HG03103 (cell line): Measurements from ENCODE around the gene CEP295NL.
"Not testable (repeated sequence)": the region's sequence is repeated elsewhere in the genome, so short reads cannot be mapped to it uniquely, and the experiment has no call there.

Experiments used
- ATAC-seq: cut with Tn5 transposase; IDR thresholded peaks from one replicate; pipeline ENCODE4 v1.9.1; 2021; ENCODE audit warnings: low read depth; ENCODE audit not compliant: unreplicated experiment

Gene CEP295NL

GRCh38 chr17:78929908-78930775 lies 27.1 kb upstream of the CEP295NL start:
- ATAC-seq: no peak

GRCh38 chr17:78925662-78926555 lies 22.9 kb upstream of the CEP295NL start:
- ATAC-seq: no peak

GRCh38 chr17:78925234-78925633 lies 22.2 kb upstream of the CEP295NL start, which contains the start of gene TIMP2:
Gene TIMP2, minus strand, starts transcription at chr17:78925387. Its CDS starts 299 bp downstream, at chr17:78925088.
- no peak for ATAC-seq

GRCh38 chr17:78924481-78925151 lies 21.6 kb upstream of the CEP295NL start:
- no peak for ATAC-seq

GRCh38 chr17:78923660-78924453 lies 20.9 kb upstream of the CEP295NL start:
- ATAC-seq: no peak

GRCh38 chr17:78922816-78923498 lies 20.0 kb upstream of the CEP295NL start:
- no peak for ATAC-seq

GRCh38 chr17:78921437-78921971 lies 18.5 kb upstream of the CEP295NL start:
- no peak for ATAC-seq

GRCh38 chr17:78920528-78920927 lies 17.5 kb upstream of the CEP295NL start:
- ATAC-seq: no peak

- no peak for ATAC-seq
Measured at GRCh38 chr17:78919861-78920450, 17.0 kb upstream of the CEP295NL start.

GRCh38 chr17:78918979-78919378 lies 16.0 kb upstream of the CEP295NL start:
- no peak for ATAC-seq

GRCh38 chr17:78917451-78918275 lies 14.7 kb upstream of the CEP295NL start:
- no peak for ATAC-seq

GRCh38 chr17:78915872-78916632 lies 13.1 kb upstream of the CEP295NL start:
- ATAC-seq: no peak

- ATAC-seq: no peak
Measured at GRCh38 chr17:78913115-78913514, 10.1 kb upstream of the CEP295NL start.

GRCh38 chr17:78912082-78912481 lies 9.1 kb upstream of the CEP295NL start:
- ATAC-seq: no peak

GRCh38 chr17:78911543-78911942 lies 8.5 kb upstream of the CEP295NL start:
- ATAC-seq: not testable (repeated sequence)

- no peak for ATAC-seq
Measured at GRCh38 chr17:78910497-78911284, 7.7 kb upstream of the CEP295NL start.
